NCI-H446 treated with DMSO at 0.1 percent for 48 hours (cell line): Measurements from ENCODE around the gene ALOX5.
"Not testable (repeated sequence)": the region's sequence is repeated elsewhere in the genome, so short reads cannot be mapped to it uniquely, and the experiment has no call there.

Experiments used
- DNase-seq: peaks from one replicate; lab custom pipeline; 2025; lab: John Stamatoyannopoulos, UW

ALOX5 gene

GRCh38 chr10:45468079-45468478 lies 94.1 kb downstream of the ALOX5 start:
- DNase-seq = no peak

GRCh38 chr10:45470098-45471012 lies 96.3 kb downstream of the ALOX5 start:
- no peak for DNase-seq

- DNase-seq = no peak
These were observed 97.0 kb downstream of the ALOX5 start for GRCh38 chr10:45471059-45471458.

- DNase-seq = no peak
These were observed 97.7 kb downstream of the ALOX5 start for GRCh38 chr10:45471531-45472310.

- DNase-seq = no peak
These were observed 99.1 kb downstream of the ALOX5 start for GRCh38 chr10:45473126-45473525.

GRCh38 chr10:45476559-45476958 lies 102.5 kb downstream of the ALOX5 start:
- DNase-seq = no peak

GRCh38 chr10:45480294-45480693 lies 106.3 kb downstream of the ALOX5 start:
- DNase-seq = no peak

- not testable (repeated sequence) for DNase-seq
These were observed 107.1 kb downstream of the ALOX5 start for GRCh38 chr10:45481100-45481499.

GRCh38 chr10:45483002-45483401 lies 109.0 kb downstream of the ALOX5 start:
- DNase-seq = no peak

GRCh38 chr10:45487735-45488134 lies 113.7 kb downstream of the ALOX5 start:
- DNase-seq = no peak

GRCh38 chr10:45488365-45488764 lies 114.3 kb downstream of the ALOX5 start:
- no peak for DNase-seq

- no peak for DNase-seq
These were observed 116.3 kb downstream of the ALOX5 start for GRCh38 chr10:45490277-45490676.

- DNase-seq = no peak
These were observed 117.0 kb downstream of the ALOX5 start for GRCh38 chr10:45491061-45491460.
